A549 (cell line): Measurements from ENCODE around the gene ABLIM1. TPM values are rescaled to one million over a fixed set of nuclear protein-coding genes. Genes with fewer than 3 reads are reported as not detected.
A peak's percentile ranks its signal among the peaks of the same experiment; 100 is the strongest.

ENCODE experiments used
- ATAC-seq, 2 experiments: fragments of 200-7000 bp in 1 of 2; fragments of >200 bp in 1 of 2; cut with Nextera tagmentation in 1 of 2; cut with Tn5 transposase in 1 of 2; 3 replicates each; pipeline versions ENCODE4 v1.8.0 to v1.9.1; 2018 to 2020; ENCODE audit warnings: mild to moderate bottlenecking in 1 of 2, moderate library complexity in 1 of 2
- CTCF ChIA-PET: fragments of 300-600 bp; sonication (Branson Sonifier 250); formaldehyde crosslinking; extraction: SDS; loops from one replicate; lab custom pipeline; 2021; ENCODE audit warnings: antibody characterized with exemption, inconsistent platforms; lab: Yijun Ruan, JAX
- POLR2A ChIA-PET: fragments of 350-600 bp; formaldehyde crosslinking; extraction: SDS; loops from one replicate; lab custom pipeline; 2021; ENCODE audit warnings: antibody characterized with exemption, inconsistent platforms; lab: Yijun Ruan, JAX
- DNase-seq, 2 experiments: peaks; one replicate each; pipeline versions ENCODE4 v3.0.0 to v3.0.0-alpha.2; 2011 to 2016; ENCODE audit warnings: low read depth in 1 of 2, low spot score in 1 of 2
- FAIRE-seq: peaks from 2 replicates; lab custom pipeline; 2011; peaks lifted over from hg19 to GRCh38; lab: Jason Lieb, UNC
- H3K27ac ChIP-seq, 2 experiments: fragments of >200 bp; sonication (Bioruptor Twin); formaldehyde crosslinking; 3 replicates each; pipeline ENCODE4 v1.5.1; 2016 to 2017
- H3K4me1 ChIP-seq: fragments of >200 bp; sonication (Bioruptor Twin); formaldehyde crosslinking; 3 replicates; pipeline ENCODE4 v1.6.1; 2016
- H3K4me2 ChIP-seq: fragments of >200 bp; sonication (Bioruptor Twin); formaldehyde crosslinking; 3 replicates; pipeline ENCODE4 v1.6.1; 2016
- H3K4me3 ChIP-seq: fragments of >200 bp; sonication (Bioruptor Twin); formaldehyde crosslinking; 3 replicates; pipeline ENCODE4 v1.5.1; 2016
- H3K9me3 ChIP-seq: fragments of >200 bp; sonication (Bioruptor Twin); formaldehyde crosslinking; 3 replicates; pipeline ENCODE4 v1.6.1; 2016
- CEBPB ChIP-seq, 2 experiments: fragments of >200 bp in 1 of 2; sonication (Bioruptor Twin) in 1 of 2; formaldehyde crosslinking in 1 of 2; IDR thresholded peaks; 2 replicates each; pipeline ENCODE4 v1.6.1; 2012 to 2016
- CHD2 ChIP-seq: fragments of 150-350 bp; IDR thresholded peaks from 2 replicates; pipeline ENCODE4 v1.6.1; 2014; ENCODE audit warnings: low read length; ENCODE audit not compliant: partially characterized antibody
- CHD4 ChIP-seq: fragments of 200-600 bp; sonication (generic); IDR thresholded peaks from 2 replicates; pipeline ENCODE4 v1.6.1; 2016; ENCODE audit warnings: antibody characterized with exemption, mild to moderate bottlenecking, borderline replicate concordance
- EP300 ChIP-seq, 2 experiments: fragments of >200 bp; sonication (Bioruptor Twin); formaldehyde crosslinking; IDR thresholded peaks; 2 replicates in 1 of 2; 3 replicates in 1 of 2; pipeline ENCODE4 v1.6.1; 2016 to 2017
- ESRRA ChIP-seq: fragments of 150-350 bp; IDR thresholded peaks from 2 replicates; pipeline ENCODE4 v1.6.1; 2014; ENCODE audit warnings: mild to moderate bottlenecking, low read length, borderline replicate concordance
- FOSB ChIP-seq: fragments of 250-450 bp; sonication (Bioruptor Pico); IDR thresholded peaks from 2 replicates; pipeline ENCODE4 v1.5.0; 2020; ENCODE audit warnings: mild to moderate bottlenecking, moderate library complexity
- JUN ChIP-seq, 2 experiments: fragments of >200 bp; sonication (Bioruptor Twin); formaldehyde crosslinking; IDR thresholded peaks; 2 replicates in 1 of 2; 3 replicates in 1 of 2; pipeline ENCODE4 v1.6.1; 2016 to 2017
- KDM5A ChIP-seq: fragments of 200-600 bp; sonication (generic); IDR thresholded peaks from 2 replicates; pipeline ENCODE4 v1.6.1; 2016; ENCODE audit warnings: antibody characterized with exemption, mild to moderate bottlenecking
- RAD21 ChIP-seq, 2 experiments: fragments of >200 bp in 1 of 2; sonication (Bioruptor Twin) in 1 of 2; formaldehyde crosslinking in 1 of 2; IDR thresholded peaks in 1 of 2; conservative IDR thresholded peaks in 1 of 2; 2 replicates in 1 of 2; 3 replicates in 1 of 2; pipeline ENCODE4 v1.6.1; 2012 to 2018; ENCODE audit warnings: inconsistent platforms in 1 of 2
- RARB ChIP-seq: fragments of 250-450 bp; sonication (Bioruptor Pico); IDR thresholded peaks from 2 replicates; pipeline ENCODE4 v1.8.0; 2021; ENCODE audit warnings: mild to moderate bottlenecking, moderate library complexity
- SMC3 ChIP-seq: fragments of >200 bp; sonication (Bioruptor Twin); formaldehyde crosslinking; IDR thresholded peaks from 3 replicates; pipeline ENCODE4 v1.6.1; 2018; ENCODE audit warnings: inconsistent platforms
- TFCP2L1 ChIP-seq: fragments of 250-450 bp; sonication (Bioruptor Pico); IDR thresholded peaks from 2 replicates; pipeline ENCODE4 v1.5.0; 2021; ENCODE audit warnings: mild to moderate bottlenecking
- WGBS: methylation state at CpG from one replicate; pipeline ENCODE4 v1.1.6; 2017; ENCODE audit errors: missing lambda C conversion rate; 5-methylcytosine and 5-hydroxymethylcytosine counted together
- polyA plus RNA-seq, 4 experiments: library from polyadenylated mRNA; depleted of rRNA in 3 of 4; stranded (reverse); fragments of >200 nt; fragmentation: RNase III in 1 of 4; extraction: RNeasy Plus Mini Kit Qiagen cat#74134 plus additional on column Dnase treatment in 1 of 4; gene quantifications; 2 replicates in 3 of 4; 3 replicates in 1 of 4; pipeline ENCODE4 v1.2.3, GENCODE V29; 2011 to 2017
- TF ChIP-seq, protein P1 (sequence below): fragments of 150-350 bp; IDR thresholded peaks from 2 replicates; pipeline ENCODE4 v1.6.1; 2014; ENCODE audit warnings: low read depth, mild to moderate bottlenecking, low read length
- TF ChIP-seq, protein P2 (sequence below): IDR thresholded peaks from 2 replicates; pipeline ENCODE4 v1.6.1; 2012; ENCODE audit warnings: low read depth, borderline replicate concordance
- TF ChIP-seq, protein P3 (sequence below): fragments of 200-600 bp; sonication (generic); IDR thresholded peaks from 2 replicates; pipeline ENCODE4 v1.6.1; 2016; ENCODE audit warnings: antibody characterized with exemption, mild to moderate bottlenecking, moderate library complexity

Gene ABLIM1
- polyA plus RNA-seq, 2 of the 4 experiments (the other 2 are of a cell fraction) = 21.4 to 70.2 TPM

DNA sequence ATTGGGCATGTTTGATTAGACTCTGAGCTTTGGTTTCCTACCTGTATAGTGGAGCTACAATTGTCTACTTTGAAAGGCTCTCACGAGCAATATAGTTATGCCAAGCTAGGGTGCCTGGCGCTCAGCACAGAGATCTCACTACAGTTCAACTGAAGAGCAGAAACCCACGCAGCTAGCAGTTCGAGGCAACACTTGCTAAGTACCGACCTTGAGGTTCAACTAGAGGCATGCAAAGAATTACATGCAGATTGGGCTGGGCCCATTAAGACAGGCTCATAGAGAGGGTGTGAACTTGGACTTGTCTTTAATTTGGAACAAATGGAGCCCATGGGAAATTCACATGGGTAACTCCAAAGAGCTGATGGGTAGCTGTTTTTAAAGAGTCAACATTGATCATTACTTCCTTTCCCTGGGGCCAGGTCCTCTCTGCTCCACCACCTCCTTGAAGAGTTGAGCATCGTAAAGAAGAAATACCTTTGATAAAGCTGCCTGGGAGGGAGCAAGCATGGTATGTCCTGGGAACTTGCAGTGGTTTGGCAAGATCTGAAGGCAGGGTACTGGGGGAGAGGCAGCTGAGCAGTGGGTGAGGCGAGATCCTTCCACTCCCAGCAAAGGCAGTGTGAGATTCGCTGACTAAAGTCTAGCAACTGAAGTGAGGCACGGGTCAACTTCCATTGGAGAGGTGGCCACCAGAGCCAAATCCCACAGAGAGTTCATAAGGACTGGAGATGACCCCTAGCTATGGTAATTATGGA lies 228.3 kb downstream of the ABLIM1 start:
- H3K27ac ChIP-seq = no peak overlapping the region
- H3K9me3 ChIP-seq = no peaks in the 10 kb centered on the region
- DNase-seq (no peak), FAIRE-seq (no peak), ATAC-seq (no peak)
- no peak overlapping the region for H3K4me2 ChIP-seq
- 83% methylated on average over 9 of the region's 9 CpGs for WGBS
- ChIA-PET POLR2A (interaction anchor here (1.1 kb wide), 1 partner anchor 14 kb away, joined by 3 read pairs; no protein-coding TSS in a partner anchor), CTCF (interaction anchor here (0.9 to 13.3 kb wide), 6 partner anchors 8 to 129 kb away, joined by 3 to 140 read pairs (median 3); partner anchors contain the start of gene AFAP1L2)
- H3K4me1 ChIP-seq = no peaks in the 10 kb centered on the region
- TF ChIP-seq, protein P1, sequence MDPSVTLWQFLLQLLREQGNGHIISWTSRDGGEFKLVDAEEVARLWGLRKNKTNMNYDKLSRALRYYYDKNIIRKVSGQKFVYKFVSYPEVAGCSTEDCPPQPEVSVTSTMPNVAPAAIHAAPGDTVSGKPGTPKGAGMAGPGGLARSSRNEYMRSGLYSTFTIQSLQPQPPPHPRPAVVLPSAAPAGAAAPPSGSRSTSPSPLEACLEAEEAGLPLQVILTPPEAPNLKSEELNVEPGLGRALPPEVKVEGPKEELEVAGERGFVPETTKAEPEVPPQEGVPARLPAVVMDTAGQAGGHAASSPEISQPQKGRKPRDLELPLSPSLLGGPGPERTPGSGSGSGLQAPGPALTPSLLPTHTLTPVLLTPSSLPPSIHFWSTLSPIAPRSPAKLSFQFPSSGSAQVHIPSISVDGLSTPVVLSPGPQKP = no peak
- no peak for TF ChIP-seq JUN (IDR thresholded peaks at IDR 0.05)
- TF ChIP-seq RARB (CRISPR knock-in tag) = no peak
- TF ChIP-seq CEBPB (IDR thresholded peaks at IDR 0.05) = no peak
- TF ChIP-seq, protein P2, sequence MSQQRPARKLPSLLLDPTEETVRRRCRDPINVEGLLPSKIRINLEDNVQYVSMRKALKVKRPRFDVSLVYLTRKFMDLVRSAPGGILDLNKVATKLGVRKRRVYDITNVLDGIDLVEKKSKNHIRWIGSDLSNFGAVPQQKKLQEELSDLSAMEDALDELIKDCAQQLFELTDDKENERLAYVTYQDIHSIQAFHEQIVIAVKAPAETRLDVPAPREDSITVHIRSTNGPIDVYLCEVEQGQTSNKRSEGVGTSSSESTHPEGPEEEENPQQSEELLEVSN = no peak
- TF ChIP-seq EP300 (IDR thresholded peaks at IDR 0.05) = no peak
- TF ChIP-seq, protein P3, sequence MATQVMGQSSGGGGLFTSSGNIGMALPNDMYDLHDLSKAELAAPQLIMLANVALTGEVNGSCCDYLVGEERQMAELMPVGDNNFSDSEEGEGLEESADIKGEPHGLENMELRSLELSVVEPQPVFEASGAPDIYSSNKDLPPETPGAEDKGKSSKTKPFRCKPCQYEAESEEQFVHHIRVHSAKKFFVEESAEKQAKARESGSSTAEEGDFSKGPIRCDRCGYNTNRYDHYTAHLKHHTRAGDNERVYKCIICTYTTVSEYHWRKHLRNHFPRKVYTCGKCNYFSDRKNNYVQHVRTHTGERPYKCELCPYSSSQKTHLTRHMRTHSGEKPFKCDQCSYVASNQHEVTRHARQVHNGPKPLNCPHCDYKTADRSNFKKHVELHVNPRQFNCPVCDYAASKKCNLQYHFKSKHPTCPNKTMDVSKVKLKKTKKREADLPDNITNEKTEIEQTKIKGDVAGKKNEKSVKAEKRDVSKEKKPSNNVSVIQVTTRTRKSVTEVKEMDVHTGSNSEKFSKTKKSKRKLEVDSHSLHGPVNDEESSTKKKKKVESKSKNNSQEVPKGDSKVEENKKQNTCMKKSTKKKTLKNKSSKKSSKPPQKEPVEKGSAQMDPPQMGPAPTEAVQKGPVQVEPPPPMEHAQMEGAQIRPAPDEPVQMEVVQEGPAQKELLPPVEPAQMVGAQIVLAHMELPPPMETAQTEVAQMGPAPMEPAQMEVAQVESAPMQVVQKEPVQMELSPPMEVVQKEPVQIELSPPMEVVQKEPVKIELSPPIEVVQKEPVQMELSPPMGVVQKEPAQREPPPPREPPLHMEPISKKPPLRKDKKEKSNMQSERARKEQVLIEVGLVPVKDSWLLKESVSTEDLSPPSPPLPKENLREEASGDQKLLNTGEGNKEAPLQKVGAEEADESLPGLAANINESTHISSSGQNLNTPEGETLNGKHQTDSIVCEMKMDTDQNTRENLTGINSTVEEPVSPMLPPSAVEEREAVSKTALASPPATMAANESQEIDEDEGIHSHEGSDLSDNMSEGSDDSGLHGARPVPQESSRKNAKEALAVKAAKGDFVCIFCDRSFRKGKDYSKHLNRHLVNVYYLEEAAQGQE = no peak
- no peak overlapping the region for H3K4me3 ChIP-seq

DNA sequence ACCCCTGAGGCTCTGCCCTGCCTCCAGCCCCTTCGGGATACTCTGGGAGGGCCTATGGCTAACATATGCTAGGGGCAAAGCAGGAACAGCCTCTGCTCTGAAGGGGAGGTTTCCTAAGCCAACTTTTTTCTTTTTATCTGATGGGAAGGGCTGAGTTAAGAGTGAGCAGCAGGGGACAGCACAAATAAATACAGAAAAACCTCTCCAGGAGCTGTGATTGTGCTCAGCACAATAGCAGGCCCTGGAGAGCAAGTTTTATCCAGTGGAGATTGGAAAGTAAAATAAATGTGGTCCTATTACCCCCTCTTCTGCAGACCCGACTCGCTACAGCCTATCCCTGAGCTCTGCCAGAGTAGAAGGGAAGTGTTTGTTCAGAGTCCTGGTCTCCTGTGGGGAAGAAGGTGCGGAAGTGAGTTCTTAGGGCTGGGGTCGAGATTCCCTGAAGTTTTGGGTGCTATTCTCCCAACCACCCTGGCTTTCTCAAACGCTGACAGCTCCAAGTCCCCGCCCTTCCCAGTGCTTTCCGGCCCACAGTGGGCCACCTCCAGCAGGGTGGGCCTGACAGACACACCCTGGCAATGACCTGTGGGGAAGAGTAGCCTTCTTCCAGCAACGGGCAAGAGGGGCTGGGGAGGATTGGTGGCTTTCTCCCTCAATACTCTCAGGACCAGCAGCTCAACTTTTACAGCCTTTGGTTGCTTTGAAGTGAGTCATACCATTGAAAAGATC lies 230.8 kb downstream of the ABLIM1 start:
- Histone ChIP-seq H3K4me2 (no peak overlapping the region), H3K4me3 (no peak overlapping the region), H3K27ac (no peak overlapping the region), H3K9me3 (no peaks in the 10 kb centered on the region), H3K4me1 (no peaks in the 10 kb centered on the region)
- TF ChIP-seq KDM5A (no peak), SMC3 (0 out of 3 replicates have a peak, but pooled peaks have one; percentile 14), RAD21 (conservative IDR thresholded peaks at IDR 0.05 in 1 of 2, IDR thresholded peaks at IDR 0.05 in 1 of 2) (0 out of 5 replicates have a peak, but pooled peaks of 1 of the 2 experiments have one; percentile 11)
- FAIRE-seq (no peak), ATAC-seq (peak; percentile 20 to 63; a peak in 3 of 6 replicates), DNase-seq (no peak)
- 84% methylated on average over 9 of the region's 9 CpGs for WGBS
- ChIA-PET CTCF (interaction anchor here (0.8 to 3.7 kb wide), 4 partner anchors 10 to 124 kb away, joined by 3 to 21 read pairs (median 7); partner anchors contain the start of gene AFAP1L2), POLR2A (no interaction called here)

DNA sequence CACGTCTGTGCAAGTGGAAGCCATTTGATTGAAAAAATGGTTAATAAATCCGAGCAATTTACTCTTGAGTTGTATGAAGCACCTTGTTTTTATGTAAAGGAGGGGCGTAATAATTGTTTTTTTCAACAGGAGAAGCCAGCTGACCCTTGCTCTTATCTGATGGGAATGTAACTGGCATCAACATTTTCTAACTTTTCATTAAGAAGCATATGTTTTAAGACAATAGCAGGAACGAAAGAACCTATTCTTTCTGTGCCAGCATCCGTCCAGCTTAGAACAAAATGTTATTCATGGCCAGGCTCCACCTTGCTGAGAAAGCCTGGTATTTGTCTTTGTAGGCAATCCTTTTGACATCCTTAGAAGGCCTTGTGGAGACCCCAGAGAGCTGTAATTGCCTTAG lies 231.6 kb downstream of the ABLIM1 start:
- FAIRE-seq = no peak
- Histone ChIP-seq H3K4me3 (no peak overlapping the region), H3K4me1 (no peaks in the 10 kb centered on the region), H3K27ac (no peak overlapping the region), H3K9me3 (no peaks in the 10 kb centered on the region), H3K4me2 (no peak overlapping the region)
- ChIA-PET CTCF (interaction anchor here (1.0 to 3.7 kb wide), 5 partner anchors 11 to 123 kb away, joined by 3 to 21 read pairs (median 7); partner anchors contain the start of gene AFAP1L2), POLR2A (no interaction called here)
- 67% methylated on average over 5 of the region's 5 CpGs for WGBS
- no peak for DNase-seq
- TF ChIP-seq ESRRA (no peak), FOSB (CRISPR knock-in tag) (no peak), CHD4 (no peak), TFCP2L1 (CRISPR knock-in tag) (no peak), CHD2 (no peak)
- TF ChIP-seq, protein P1 = no peak
- ATAC-seq = no peak
